Body of pancreas (tissue), 4 donors: ENCODE data around the gene STX19. TPM values are rescaled to one million over a fixed set of nuclear protein-coding genes. Genes with fewer than 3 reads are reported as not detected.

Experiments used
- ATAC-seq: fragments of 150-250 bp; one replicate; pipeline ENCODE4 v1.9.1; 2016
- DNase-seq, 4 donors: peaks; one replicate each; pipeline ENCODE4 v3.0.0-alpha.2; 2019
- H3K27ac ChIP-seq, 4 donors: fragments of 200-600 bp; sonication (generic); 1 replicate in 3 of 4; 2 replicates in 1 of 4; pipeline versions ENCODE4 v1.5.1 to v1.6.1; 2016 to 2019; ENCODE audit warnings: mild to moderate bottlenecking in 1 of 4, mixed read lengths in 1 of 4, moderate library complexity in 1 of 4
- H3K27me3 ChIP-seq, 2 donors: fragments of 200-600 bp; sonication (generic); one replicate each; pipeline ENCODE4 v1.6.0; 2016; ENCODE audit warnings: mild to moderate bottlenecking in 1 of 2
- H3K36me3 ChIP-seq, 2 donors: fragments of 200-600 bp; sonication (generic); replicated peaks in 1 of 2; 2 replicates each; pipeline ENCODE4 v1.5.1; 2016; ENCODE audit warnings: low read depth in 2 of 2; ENCODE audit not compliant: insufficient read depth in 1 of 2
- H3K4me1 ChIP-seq: fragments of 200-600 bp; sonication (generic); one replicate; pipeline ENCODE4 v1.6.0; 2016
- H3K4me3 ChIP-seq, 2 donors: fragments of 200-600 bp; sonication (generic); 1 replicate in 1 of 2; 2 replicates in 1 of 2; pipeline ENCODE4 v1.5.1; 2016 to 2019
- H3K9me3 ChIP-seq, 3 donors: fragments of 200-600 bp; sonication (generic); 1 replicate in 2 of 3; 2 replicates in 1 of 3; pipeline ENCODE4 v1.5.1; 2016
- CTCF ChIP-seq, 7 experiments: fragments of 450-650 bp in 4 of 7; fragments of 200-600 bp in 3 of 7; sonication (generic) in 3 of 7; IDR thresholded peaks; one replicate each; pipeline ENCODE4 v1.5.1; 2016 to 2019; ENCODE audit warnings: antibody characterized with exemption in 7 of 7
- POLR2A ChIP-seq, 3 donors: fragments of 450-650 bp; IDR thresholded peaks; one replicate each; pipeline ENCODE4 v1.6.1; 2016; ENCODE audit warnings: antibody characterized with exemption in 3 of 3, mild to moderate bottlenecking in 2 of 3
- WGBS, 2 donors: methylation state at CpG; one replicate each; pipeline ENCODE4 v1.1.5; 2017; 5-methylcytosine and 5-hydroxymethylcytosine counted together
- intact Hi-C: fragments of 100-400 bp; cut with DNase I; formaldehyde crosslinking; loops from one replicate; pipeline ENCODE4 v1.15.1; 2023
- total RNA-seq, 2 donors: library from RNA; depleted of rRNA; stranded (reverse); fragments of >200 nt; gene quantifications; one replicate each; pipeline ENCODE4 v1.1.0, GENCODE V29; 2016

The STX19 gene
- total RNA-seq, 2 donors from 2014 or later, result 0.66 to 2.1 TPM

- Histone ChIP-seq H3K27me3 (no peaks in the 10 kb centered on the region), H3K36me3 (no peaks in the 10 kb centered on the region), H3K4me3 (no peak overlapping the region), H3K4me1 (no peaks in the 10 kb centered on the region), H3K27ac (no peak overlapping the region), H3K9me3 (no peaks in the 10 kb centered on the region)
- DNase-seq (no peak), ATAC-seq (no peak)
- TF ChIP-seq CTCF (IDR thresholded peaks at IDR 0.05), result no peak
- no peak for TF ChIP-seq POLR2A (IDR thresholded peaks at IDR 0.05)
- WGBS, 2 donors, result 57 to 69% methylated on average over 2 of the region's 2 CpGs
- intact Hi-C loops, result no loop called here
Measured at GRCh38 chr3:93991631-93992030, 36.8 kb downstream of the STX19 start.

GRCh38 chr3:93989241-93989640 is 39.2 kb downstream of the STX19 start:
- intact Hi-C loops, result no loop called here
- Histone ChIP-seq H3K4me3 (no peak overlapping the region), H3K27ac (no peak overlapping the region), H3K4me1 (no peaks in the 10 kb centered on the region), H3K27me3 (no peaks in the 10 kb centered on the region), H3K36me3 (no peaks in the 10 kb centered on the region), H3K9me3 (no peaks in the 10 kb centered on the region)
- no peak for TF ChIP-seq POLR2A (IDR thresholded peaks at IDR 0.05)
- TF ChIP-seq CTCF (IDR thresholded peaks at IDR 0.05), result no peak
- WGBS, 2 donors, result 79 to 88% methylated on average over 3 of the region's 3 CpGs
- DNase-seq, result no peak
- ATAC-seq, result no peak

- H3K36me3 ChIP-seq, result no peaks in the 10 kb centered on the region
- no peaks in the 10 kb centered on the region for H3K4me1 ChIP-seq
- no peaks in the 10 kb centered on the region for H3K9me3 ChIP-seq
- TF ChIP-seq CTCF (IDR thresholded peaks at IDR 0.05), result no peak
- TF ChIP-seq POLR2A (IDR thresholded peaks at IDR 0.05), result no peak
- H3K4me3 ChIP-seq, result no peak overlapping the region
- 91 to 96% methylated on average over 9 of the region's 9 CpGs for WGBS, 2 donors
- no peak overlapping the region for H3K27ac ChIP-seq
- ATAC-seq, result no peak
- intact Hi-C loops, result no loop called here
- H3K27me3 ChIP-seq, result no peaks in the 10 kb centered on the region
- DNase-seq, result no peak
Measured at GRCh38 chr3:93988764-93989163, 39.6 kb downstream of the STX19 start.

- Histone ChIP-seq H3K36me3 (no peaks in the 10 kb centered on the region), H3K27me3 (no peaks in the 10 kb centered on the region), H3K9me3 (no peaks in the 10 kb centered on the region), H3K27ac (no peak overlapping the region), H3K4me1 (no peaks in the 10 kb centered on the region), H3K4me3 (no peak overlapping the region)
- no peak for ATAC-seq
- intact Hi-C loops, result no loop called here
- no peak for DNase-seq
- TF ChIP-seq CTCF (IDR thresholded peaks at IDR 0.05) (no peak), POLR2A (IDR thresholded peaks at IDR 0.05) (no peak)
Measured at GRCh38 chr3:93988283-93988682, 40.1 kb downstream of the STX19 start.

GRCh38 chr3:93984618-93985017 is 43.8 kb downstream of the STX19 start:
- intact Hi-C loops, result no loop called here
- no peaks in the 10 kb centered on the region for H3K9me3 ChIP-seq
- no peaks in the 10 kb centered on the region for H3K36me3 ChIP-seq
- DNase-seq (no peak), ATAC-seq (no peak)
- H3K4me3 ChIP-seq, result no peak overlapping the region
- H3K27me3 ChIP-seq, result no peaks in the 10 kb centered on the region
- WGBS, 2 donors, result 84 to 87% methylated on average over 5 of the region's 5 CpGs
- H3K27ac ChIP-seq, result no peak overlapping the region
- TF ChIP-seq POLR2A (IDR thresholded peaks at IDR 0.05) (no peak), CTCF (IDR thresholded peaks at IDR 0.05) (no peak)
- H3K4me1 ChIP-seq, result peaks cover 10% of the 10 kb centered on the region
